Measurements from ENCODE around the gene UGT3A2. TPM values are rescaled to one million over a fixed set of nuclear protein-coding genes. Genes with fewer than 3 reads are reported as not detected.

UGT3A2 gene, protein sequence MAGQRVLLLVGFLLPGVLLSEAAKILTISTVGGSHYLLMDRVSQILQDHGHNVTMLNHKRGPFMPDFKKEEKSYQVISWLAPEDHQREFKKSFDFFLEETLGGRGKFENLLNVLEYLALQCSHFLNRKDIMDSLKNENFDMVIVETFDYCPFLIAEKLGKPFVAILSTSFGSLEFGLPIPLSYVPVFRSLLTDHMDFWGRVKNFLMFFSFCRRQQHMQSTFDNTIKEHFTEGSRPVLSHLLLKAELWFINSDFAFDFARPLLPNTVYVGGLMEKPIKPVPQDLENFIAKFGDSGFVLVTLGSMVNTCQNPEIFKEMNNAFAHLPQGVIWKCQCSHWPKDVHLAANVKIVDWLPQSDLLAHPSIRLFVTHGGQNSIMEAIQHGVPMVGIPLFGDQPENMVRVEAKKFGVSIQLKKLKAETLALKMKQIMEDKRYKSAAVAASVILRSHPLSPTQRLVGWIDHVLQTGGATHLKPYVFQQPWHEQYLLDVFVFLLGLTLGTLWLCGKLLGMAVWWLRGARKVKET
- total RNA-seq: not detected in 2 replicates

GRCh38 chr5:36066540-36067210 is at the start of gene UGT3A2:
UGT3A2 (minus strand) TSS chr5:36066882; CDS start chr5:36066789, 93 bp downstream.

GRCh38 chr5:35990941-35991611 is 75.6 kb downstream of the UGT3A2 start, which contains the start of gene UGT3A1:
UGT3A1 (minus strand) TSS chr5:35991390; CDS start chr5:35991240, 150 bp downstream.

Other genes with a start within 250 kb of the UGT3A2 start
- 1.4 TPM in 1 of 2 replicates, not detected in the other for gene IL7R, start 210.0 kb downstream of the UGT3A2 start, total RNA-seq
- not detected in 2 replicates for gene CAPSL, start 128.3 kb downstream of the UGT3A2 start, total RNA-seq
- gene UGT3A1, start 75.5 kb downstream of the UGT3A2 start, total RNA-seq: 1.4 TPM in 1 of 2 replicates, not detected in the other
- 7.5 and 17.4 TPM in 2 replicates for gene LMBRD2, start 85.0 kb upstream of the UGT3A2 start, total RNA-seq
- gene SKP2, start 85.2 kb upstream of the UGT3A2 start, total RNA-seq: 12.5 and 20.7 TPM in 2 replicates
- gene NADK2, start 175.0 kb upstream of the UGT3A2 start, total RNA-seq: 23.2 and 23.4 TPM in 2 replicates
- not detected in 2 replicates for gene RANBP3L, start 235.0 kb upstream of the UGT3A2 start, total RNA-seq

Measured in tracheal epithelial cell (primary cell).